ENCODE results near the gene ZNHIT3.
"Not testable (repeated sequence)": the region's sequence is repeated elsewhere in the genome, so short reads cannot be mapped to it uniquely, and the experiment has no call there.

ZNHIT3 gene

DNA sequence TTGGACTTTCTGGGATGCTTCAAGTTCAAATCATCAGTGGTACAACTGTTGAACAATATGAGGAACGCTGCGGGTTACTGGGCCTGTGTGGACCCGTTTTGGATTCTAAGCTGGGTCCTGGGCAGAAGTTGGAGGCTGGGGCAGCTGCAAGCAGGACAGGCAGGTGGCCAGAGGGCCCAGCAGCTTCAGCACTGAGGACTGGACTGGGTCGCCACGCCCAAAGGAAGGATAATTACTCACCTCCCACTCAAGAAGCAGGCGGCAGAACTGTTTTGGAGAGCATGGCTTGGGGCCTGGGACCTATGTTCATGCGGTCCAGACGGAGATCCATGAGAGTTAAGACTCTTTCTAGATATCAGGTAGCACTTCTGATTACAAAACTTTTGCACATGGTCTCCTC lies 1.5 kb upstream of the ZNHIT3 start:
- DNase-seq: no peak

GRCh38 chr17:36485805-36486203 lies 677 bp upstream of the ZNHIT3 start:
- no peak for DNase-seq

GRCh38 chr17:36493956-36494355 lies 7.5 kb downstream of the ZNHIT3 start:
- no peak for DNase-seq

GRCh38 chr17:36494674-36495073 lies 8.2 kb downstream of the ZNHIT3 start:
- no peak for DNase-seq

DNA sequence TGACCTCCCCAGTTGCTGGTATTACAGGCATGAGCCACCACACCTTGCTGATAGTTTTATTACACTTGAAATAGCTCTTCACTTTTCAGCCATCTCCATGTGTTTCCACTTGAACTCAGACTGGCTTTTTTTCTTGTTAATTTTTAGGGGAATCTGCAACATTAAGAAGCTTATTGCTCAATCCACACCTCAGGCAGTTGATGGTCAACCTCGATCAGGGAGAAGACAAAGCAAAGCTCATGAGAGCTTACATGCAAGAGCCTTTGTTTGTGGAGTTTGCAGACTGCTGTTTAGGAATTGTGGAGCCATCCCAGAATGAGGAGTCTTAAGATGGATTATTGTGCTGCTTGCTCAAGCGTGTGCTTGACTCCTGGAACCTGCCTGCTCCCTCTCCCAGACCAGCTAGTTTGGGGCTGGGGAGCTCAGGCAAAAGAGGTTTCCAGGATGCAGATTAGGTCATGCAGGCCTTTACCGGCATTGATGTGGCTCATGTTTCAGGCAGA lies 8.6 kb downstream of the ZNHIT3 start:
- DNase-seq: no peak

- DNase-seq: no peak
Measured at GRCh38 chr17:36496018-36496789, 9.7 kb downstream of the ZNHIT3 start.

GRCh38 chr17:36498155-36498554 lies 11.7 kb downstream of the ZNHIT3 start:
- no peak for DNase-seq

GRCh38 chr17:36498560-36499300 lies 12.2 kb downstream of the ZNHIT3 start:
- DNase-seq: no peak

GRCh38 chr17:36500745-36501225 lies 14.3 kb downstream of the ZNHIT3 start:
- no peak for DNase-seq

DNA sequence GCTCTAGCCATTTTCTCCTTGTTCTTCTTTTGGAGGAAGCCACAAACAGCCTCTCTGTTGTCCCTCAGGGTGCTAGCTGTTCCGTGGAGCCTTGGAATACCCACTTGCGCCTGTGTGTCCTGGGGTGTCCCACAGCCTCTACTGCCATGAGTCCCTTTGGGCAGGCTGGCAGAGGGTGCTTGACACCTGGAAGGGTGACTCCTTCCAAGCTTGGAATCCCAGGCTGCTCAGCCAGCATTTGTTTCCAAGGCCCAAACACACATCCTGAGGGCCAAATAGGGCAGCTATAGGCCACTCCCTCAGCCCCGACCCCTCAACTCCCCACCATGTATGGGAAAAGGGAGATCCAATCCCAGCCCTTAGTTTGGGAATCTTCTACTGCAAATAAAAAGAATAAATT lies 14.9 kb downstream of the ZNHIT3 start:
- no peak for DNase-seq

- DNase-seq: no peak
Measured at GRCh38 chr17:36501963-36502362, 15.5 kb downstream of the ZNHIT3 start.

DNA sequence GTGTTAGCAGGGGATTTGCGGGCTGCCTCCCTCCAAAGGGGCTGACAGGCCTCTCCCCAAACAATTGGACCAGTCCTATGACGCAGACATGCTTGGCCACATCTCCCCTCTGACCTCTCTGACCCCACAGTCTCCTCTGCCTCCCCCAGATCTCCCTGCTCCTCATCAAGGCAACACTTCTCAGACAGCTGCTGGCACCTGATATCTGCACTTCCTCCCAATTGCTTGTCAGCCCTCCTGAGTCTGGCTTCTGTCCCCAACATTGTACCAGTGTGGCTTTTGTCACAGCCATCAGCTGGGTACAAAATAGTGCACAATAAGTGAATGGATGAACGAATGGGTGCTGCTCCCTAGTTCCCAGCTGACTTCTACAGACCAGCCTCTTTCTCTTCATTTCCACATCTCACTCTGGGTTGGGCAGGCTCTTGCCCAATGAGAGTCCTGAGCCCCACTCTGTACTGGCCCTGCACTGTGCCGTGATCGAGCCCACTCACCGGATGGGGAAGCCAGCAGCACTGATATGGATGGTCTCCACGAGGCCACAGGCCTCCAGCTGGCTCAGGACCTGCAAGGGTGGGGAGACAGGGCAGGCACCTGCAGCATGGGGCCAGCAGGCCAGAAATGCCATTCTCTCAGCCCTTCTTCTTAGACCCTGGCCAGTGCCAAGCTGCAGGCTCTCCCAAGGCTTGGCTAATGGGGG lies 17.1 kb downstream of the ZNHIT3 start:
- DNase-seq: no peak

DNA sequence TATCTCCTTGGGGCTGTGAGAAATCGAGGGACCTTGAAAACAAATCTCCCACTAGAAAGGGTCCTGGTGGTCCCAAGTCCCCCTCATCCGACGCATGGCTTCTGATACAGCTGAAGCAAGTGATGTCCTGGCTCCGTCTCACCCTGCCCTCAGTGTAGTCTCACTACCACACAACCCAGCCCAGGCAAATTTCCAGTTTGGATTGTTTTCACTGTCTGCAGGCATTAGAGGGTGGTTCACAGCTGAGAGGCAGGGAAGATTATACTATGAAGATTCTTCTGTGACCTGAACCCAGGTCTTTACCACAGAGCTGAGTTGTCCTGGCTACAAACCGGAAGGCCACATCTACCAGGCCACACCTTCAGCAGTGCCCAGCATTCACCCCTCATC lies 17.7 kb downstream of the ZNHIT3 start:
- DNase-seq: no peak

GRCh38 chr17:36505171-36505570 lies 18.7 kb downstream of the ZNHIT3 start:
- no peak for DNase-seq

GRCh38 chr17:36506249-36506826 lies 19.9 kb downstream of the ZNHIT3 start:
- DNase-seq: no peak

- DNase-seq: no peak
Measured at GRCh38 chr17:36506831-36507230, 20.4 kb downstream of the ZNHIT3 start.

- no peak for DNase-seq
Measured at GRCh38 chr17:36507266-36507665, 20.8 kb downstream of the ZNHIT3 start.

GRCh38 chr17:36508439-36508838 lies 22.0 kb downstream of the ZNHIT3 start:
- not testable (repeated sequence) for DNase-seq

DNA sequence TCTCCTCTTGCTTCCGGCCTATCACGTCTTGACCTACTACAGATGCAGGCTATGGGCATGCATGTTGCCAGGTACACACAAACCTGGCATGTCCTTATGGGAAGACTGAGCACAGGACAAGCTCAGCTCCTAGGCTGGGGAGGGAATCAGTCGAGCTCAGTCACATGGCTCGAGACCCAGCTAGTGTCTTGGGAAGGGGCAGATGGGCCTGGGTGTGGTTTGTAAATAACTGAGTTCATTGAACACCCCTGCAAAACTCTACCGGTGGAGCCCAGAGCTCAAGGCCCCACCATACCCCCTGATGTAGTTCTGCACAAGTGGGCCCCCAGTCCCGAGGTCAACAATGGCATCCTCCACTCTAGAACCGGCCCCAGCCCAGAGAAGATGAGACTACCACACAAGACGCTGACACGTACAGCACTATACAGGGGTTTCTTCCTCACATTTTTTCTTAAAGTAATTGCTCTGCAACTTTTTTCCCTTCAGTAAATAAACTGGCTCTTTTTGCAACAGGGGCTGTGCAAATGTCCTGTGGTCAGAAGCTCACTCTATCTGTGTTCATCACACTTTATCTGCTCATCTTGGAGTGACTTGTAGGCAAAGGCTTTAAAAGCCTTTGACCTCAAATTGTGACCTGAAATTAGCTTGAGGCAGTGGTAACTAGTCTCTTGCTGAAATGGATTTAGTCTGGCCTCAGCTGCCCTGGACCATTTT lies 22.9 kb downstream of the ZNHIT3 start:
- no peak for DNase-seq

- no peak for DNase-seq
Measured at GRCh38 chr17:36510636-36511035, 24.2 kb downstream of the ZNHIT3 start.

GRCh38 chr17:36511216-36511615 lies 24.7 kb downstream of the ZNHIT3 start:
- DNase-seq: no peak

GRCh38 chr17:36512641-36513040 lies 26.2 kb downstream of the ZNHIT3 start:
- DNase-seq: no peak
